ENCODE data around the gene GEMIN5.

The GEMIN5 gene

GRCh38 chr5:154858297-154858971 is 79.6 kb downstream of the GEMIN5 start, which contains the start of gene CNOT8:
Gene CNOT8 (plus strand): TSS chr5:154858627. CDS start chr5:154863279, 4,652 bp downstream.
- TF ChIP-seq, protein P1, sequence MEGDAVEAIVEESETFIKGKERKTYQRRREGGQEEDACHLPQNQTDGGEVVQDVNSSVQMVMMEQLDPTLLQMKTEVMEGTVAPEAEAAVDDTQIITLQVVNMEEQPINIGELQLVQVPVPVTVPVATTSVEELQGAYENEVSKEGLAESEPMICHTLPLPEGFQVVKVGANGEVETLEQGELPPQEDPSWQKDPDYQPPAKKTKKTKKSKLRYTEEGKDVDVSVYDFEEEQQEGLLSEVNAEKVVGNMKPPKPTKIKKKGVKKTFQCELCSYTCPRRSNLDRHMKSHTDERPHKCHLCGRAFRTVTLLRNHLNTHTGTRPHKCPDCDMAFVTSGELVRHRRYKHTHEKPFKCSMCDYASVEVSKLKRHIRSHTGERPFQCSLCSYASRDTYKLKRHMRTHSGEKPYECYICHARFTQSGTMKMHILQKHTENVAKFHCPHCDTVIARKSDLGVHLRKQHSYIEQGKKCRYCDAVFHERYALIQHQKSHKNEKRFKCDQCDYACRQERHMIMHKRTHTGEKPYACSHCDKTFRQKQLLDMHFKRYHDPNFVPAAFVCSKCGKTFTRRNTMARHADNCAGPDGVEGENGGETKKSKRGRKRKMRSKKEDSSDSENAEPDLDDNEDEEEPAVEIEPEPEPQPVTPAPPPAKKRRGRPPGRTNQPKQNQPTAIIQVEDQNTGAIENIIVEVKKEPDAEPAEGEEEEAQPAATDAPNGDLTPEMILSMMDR (IDR thresholded peaks at IDR 0.05; ENCODE audit: extremely low read depth, missing control alignments), result no peak
- DNase-seq (ENCODE audit: low spot score), result peak; percentile 91

GRCh38 chr5:154857530-154858296 is 80.3 kb downstream of the GEMIN5 start:
- DNase-seq (ENCODE audit: low spot score), result peak; percentile 86
- TF ChIP-seq, protein P1 (IDR thresholded peaks at IDR 0.05; ENCODE audit: extremely low read depth, missing control alignments), result no peak

GRCh38 chr5:154851351-154851750 is 86.7 kb downstream of the GEMIN5 start:
- no peak for DNase-seq (ENCODE audit: low spot score)
- TF ChIP-seq, protein P1 (IDR thresholded peaks at IDR 0.05; ENCODE audit: extremely low read depth, missing control alignments), result no peak

DNA sequence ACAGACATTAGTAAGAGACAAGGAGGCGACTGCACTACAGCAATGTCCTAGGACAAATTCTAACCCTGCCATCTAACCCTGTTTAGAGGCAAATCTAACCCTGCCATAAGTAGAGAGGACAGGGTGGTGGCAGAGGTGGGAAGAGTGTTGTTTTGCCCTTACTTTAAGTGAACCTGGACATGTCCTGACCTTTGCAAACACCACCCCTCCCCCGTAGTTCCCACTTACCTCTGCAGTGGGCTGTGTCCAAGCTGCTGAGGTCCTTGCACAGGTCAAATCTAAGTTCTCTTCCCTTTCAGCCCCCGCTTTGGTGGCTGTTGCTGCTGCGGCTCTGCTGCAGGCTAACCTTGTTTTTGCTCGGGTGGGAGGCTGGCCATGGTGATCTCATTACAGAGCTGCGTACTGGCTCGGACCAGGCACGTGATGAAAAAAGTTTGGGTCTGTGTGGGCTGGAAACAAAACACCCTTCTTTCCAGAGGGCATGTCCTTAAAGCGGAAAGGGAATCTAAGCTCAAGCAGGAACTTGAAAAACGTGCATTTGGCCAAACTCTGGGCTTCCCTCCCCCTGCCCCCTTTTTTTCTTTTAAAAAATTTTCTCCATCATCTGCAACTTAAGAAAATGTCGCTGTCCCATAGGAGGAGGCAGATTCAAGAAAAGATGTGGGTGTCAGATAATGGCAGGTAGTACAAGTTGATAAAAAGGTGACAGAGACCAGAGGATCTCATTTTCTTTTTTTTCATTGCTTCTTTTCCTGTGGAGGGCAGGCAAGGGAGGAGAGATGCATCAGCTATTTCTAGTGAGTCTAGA is 87.6 kb downstream of the GEMIN5 start, which contains the start of gene FAXDC2:
FAXDC2 (minus strand) TSS at position 349 of the 808 bp plus-strand sequence. CDS start 12,425 bp downstream, outside the sequence.
- peak; percentile 32 for DNase-seq (ENCODE audit: low spot score)
- TF ChIP-seq, protein P1 (IDR thresholded peaks at IDR 0.05; ENCODE audit: extremely low read depth, missing control alignments), result no peak

DNA sequence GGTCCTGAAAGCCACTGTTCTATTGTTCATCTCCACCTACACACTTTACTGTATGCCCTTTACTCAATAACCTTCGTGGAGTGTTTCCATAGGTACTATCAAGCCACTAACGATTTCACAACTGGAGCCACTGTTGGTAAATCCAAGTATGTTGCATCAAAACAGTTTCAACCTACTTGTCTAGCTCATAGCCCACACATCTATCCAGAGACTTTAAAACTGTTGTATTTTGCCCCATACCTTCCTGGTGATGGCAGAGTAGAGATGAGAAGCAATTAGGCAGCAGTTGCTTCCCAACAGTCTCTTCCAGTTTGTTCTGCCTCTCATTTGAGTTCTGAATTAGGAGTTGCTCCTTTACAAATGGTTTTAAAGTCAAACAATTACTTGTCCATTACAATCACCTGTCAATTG is 88.2 kb downstream of the GEMIN5 start:
- TF ChIP-seq, protein P1 (IDR thresholded peaks at IDR 0.05; ENCODE audit: extremely low read depth, missing control alignments), result no peak
- no peak for DNase-seq (ENCODE audit: low spot score)

DNA sequence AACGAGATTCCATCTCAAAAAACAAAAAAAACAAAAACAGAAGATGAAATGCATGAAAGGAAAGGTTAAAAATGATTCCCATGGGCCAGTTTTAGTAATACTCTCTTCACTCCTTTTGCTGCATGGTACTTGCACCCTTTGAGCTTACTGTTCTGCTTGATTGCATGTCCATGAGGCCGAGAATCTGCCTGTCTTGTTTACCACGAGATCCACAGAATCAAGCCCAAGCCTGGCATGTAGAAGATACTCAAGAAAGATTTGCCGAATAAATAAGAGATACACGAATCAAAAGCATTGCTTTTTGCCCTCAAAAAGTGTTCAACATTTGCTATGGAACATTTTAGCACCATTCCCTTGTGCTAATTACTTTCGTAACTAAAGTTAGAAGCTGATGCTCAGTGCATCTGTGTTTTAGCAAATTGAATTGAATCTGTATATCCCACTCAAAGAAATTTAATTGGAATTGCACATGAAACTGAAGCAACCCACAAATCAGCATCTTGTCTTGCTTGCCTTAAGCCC is 88.7 kb downstream of the GEMIN5 start:
- TF ChIP-seq, protein P1 (IDR thresholded peaks at IDR 0.05; ENCODE audit: extremely low read depth, missing control alignments), result no peak
- no peak for DNase-seq (ENCODE audit: low spot score)
